GM12878 (cell line): ENCODE data around the gene TOMM6. TPM values are rescaled to one million over a fixed set of nuclear protein-coding genes. Genes with fewer than 3 reads are reported as not detected.

Experiments
- ATAC-seq: fragments of 200-7000 bp; cut with Tn5 transposase; 3 replicates; pipeline ENCODE4 v1.9.1; 2020; ENCODE audit warnings: mild to moderate bottlenecking, moderate library complexity
- BruUV-seq: library from RNA; stranded (reverse); fragments of 400-500 nt; replicated peaks from 2 replicates; lab custom pipeline; 2021; lab: Mats Ljungman, UMichigan
- CTCF ChIA-PET: fragments of 300-600 bp; sonication (Branson Sonifier 250); formaldehyde crosslinking; extraction: SDS; loops from one replicate; lab custom pipeline; 2021; ENCODE audit warnings: inconsistent platforms; lab: Yijun Ruan, JAX
- POLR2A ChIA-PET: fragments of 350-600 bp; formaldehyde crosslinking; extraction: SDS; loops from one replicate; lab custom pipeline; 2021; ENCODE audit warnings: inconsistent platforms; lab: Charles Lee
- RAD21 ChIA-PET: fragments of 300-600 bp; sonication (Branson Sonifier 250); formaldehyde crosslinking; loops from one replicate; lab custom pipeline; 2023; ENCODE audit warnings: antibody characterized with exemption; ENCODE audit not compliant: unreplicated experiment; lab: Charles Lee
- SMC1A ChIA-PET: fragments of 300-600 bp; sonication (Branson Sonifier 250); formaldehyde crosslinking; loops from one replicate; lab custom pipeline; 2023; ENCODE audit not compliant: unreplicated experiment, uncharacterized antibody; lab: Charles Lee
- DNase-seq: peaks from one replicate; pipeline ENCODE4 v3.0.0-alpha.2; 2011; ENCODE audit warnings: low read depth, low spot score
- FAIRE-seq: peaks from 3 replicates; lab custom pipeline; 2011; peaks lifted over from hg19 to GRCh38; lab: Jason Lieb, UNC
- H2AFZ ChIP-seq: 2 replicates; pipeline ENCODE4 v1.6.0; 2011; ENCODE audit warnings: low read depth, low read length, control low read depth; ENCODE audit not compliant: control insufficient read depth
- H3K27ac ChIP-seq: 2 replicates; pipeline ENCODE4 v1.5.1; 2011; ENCODE audit warnings: control low read depth; ENCODE audit not compliant: control insufficient read depth, insufficient read depth
- H3K27me3 ChIP-seq, 2 experiments: replicated peaks in 1 of 2; 2 replicates each; pipeline versions ENCODE4 v1.6.0 to v1.6.1; 2011; ENCODE audit warnings: low read length in 1 of 2; ENCODE audit not compliant: control insufficient read depth in 2 of 2, insufficient read depth in 2 of 2
- H3K36me3 ChIP-seq, 2 experiments: 2 replicates each; pipeline ENCODE4 v1.5.1; 2011; ENCODE audit warnings: low read length in 1 of 2; ENCODE audit not compliant: control insufficient read depth in 2 of 2, insufficient read depth in 2 of 2
- H3K4me1 ChIP-seq: 2 replicates; pipeline ENCODE4 v1.6.1; 2011; ENCODE audit warnings: mild to moderate bottlenecking, low read length, moderate library complexity, mixed read lengths; ENCODE audit not compliant: control insufficient read depth, insufficient read depth
- H3K4me2 ChIP-seq: 2 replicates; pipeline ENCODE4 v1.6.0; 2011; ENCODE audit warnings: control low read depth; ENCODE audit not compliant: control insufficient read depth, insufficient read depth
- H3K4me3 ChIP-seq: fragments of 200-600 bp; sonication (generic); 2 replicates; pipeline ENCODE4 v1.5.1; 2016
- H3K79me2 ChIP-seq: 2 replicates; pipeline ENCODE4 v1.6.0; 2011; ENCODE audit warnings: low read length; ENCODE audit not compliant: control insufficient read depth, insufficient read depth
- H3K9ac ChIP-seq: 2 replicates; pipeline ENCODE4 v1.8.0; 2011; ENCODE audit warnings: low read length, control low read depth, mixed read lengths; ENCODE audit not compliant: control insufficient read depth, insufficient read depth
- H3K9me3 ChIP-seq: replicated peaks from 3 replicates; pipeline ENCODE4 v1.5.1; 2011; ENCODE audit warnings: mild to moderate bottlenecking, low read length; ENCODE audit not compliant: control insufficient read depth, insufficient read depth
- H4K20me1 ChIP-seq: 2 replicates; pipeline ENCODE4 v1.6.0; 2011; ENCODE audit not compliant: control insufficient read depth, insufficient read depth
- IKZF1 ChIP-seq: fragments of 450-650 bp; conservative IDR thresholded peaks from 2 replicates; pipeline ENCODE4 v1.6.1; 2017; ENCODE audit warnings: antibody characterized with exemption, mild to moderate bottlenecking
- RFX5 ChIP-seq: IDR thresholded peaks from 2 replicates; pipeline ENCODE4 v1.6.1; 2011; ENCODE audit warnings: low read depth, low read length, improper control_type of control experiment
- SIX5 ChIP-seq: IDR thresholded peaks from 2 replicates; pipeline ENCODE4 v1.6.1; 2011; ENCODE audit warnings: mild to moderate bottlenecking, low read depth, low read length, moderate library complexity; ENCODE audit not compliant: severe bottlenecking
- TCF7 ChIP-seq: IDR thresholded peaks from 2 replicates; pipeline ENCODE4 v1.6.1; 2014; ENCODE audit warnings: antibody characterized with exemption, borderline replicate concordance
- WGBS: methylation state at CpG from one replicate; pipeline ENCODE4 v1.1.6; 2016; ENCODE audit warnings: low lambda C conversion rate; ENCODE audit not compliant: insufficient replicate concordance, insufficient coverage; ENCODE audit errors: missing lambda C conversion rate; 5-methylcytosine and 5-hydroxymethylcytosine counted together
- in situ Hi-C: fragments of 300-500 bp; cut with MboI; formaldehyde crosslinking; loops from 9 replicates; pipeline ENCODE4 v1.14.3; 2018; ENCODE audit warnings: mixed read lengths
- intact Hi-C: fragments of 100-400 bp; cut with micrococcal nuclease; formaldehyde crosslinking; loops from one replicate; pipeline ENCODE4 v1.14.2; 2022; ENCODE audit not compliant: unreplicated experiment
- polyA plus RNA-seq, 11 experiments: library from polyadenylated mRNA; depleted of rRNA in 4 of 11; unstranded in 6 of 11; stranded (reverse) in 5 of 11; fragments of >200 nt; fragmentation: Nextera tagmentation in 4 of 11; fragmentation: Illumina TruSeq in 1 of 11; extraction: Ambion mirVana in 4 of 11; extraction: Trizol in 1 of 11; gene quantifications; 1 replicate in 1 of 11; 2 replicates in 10 of 11; pipeline versions ENCODE4 v1.2.1 to v1.2.3, GENCODE V29; 2011 to 2016; ENCODE audit warnings: inconsistent platforms in 2 of 11, missing spikeins in 2 of 11, low read depth in 1 of 11
- total RNA-seq, 4 experiments: library from RNA; depleted of rRNA in 3 of 4; stranded (reverse); fragments of >200 nt in 3 of 4; fragmentation: Illumina TruSeq in 1 of 4; extraction: Trizol in 1 of 4; gene quantifications; 2 replicates each; pipeline versions ENCODE4 v1.2.1 to v1.2.3, GENCODE V29; 2013 to 2021
- TF ChIP-seq, protein P1 (sequence below): fragments of 450-650 bp; IDR thresholded peaks from 2 replicates; pipeline ENCODE4 v1.6.1; 2018; ENCODE audit warnings: borderline replicate concordance, mild to moderate bottlenecking; ENCODE audit not compliant: partially characterized antibody
- TF ChIP-seq, protein P2 (sequence below): fragments of 450-650 bp; formaldehyde crosslinking; IDR thresholded peaks from 2 replicates; pipeline ENCODE4 v1.4.0; 2020; ENCODE audit warnings: mild to moderate bottlenecking, moderate library complexity
- TF ChIP-seq, protein P3 (sequence below): fragments of 450-650 bp; IDR thresholded peaks from 2 replicates; pipeline ENCODE4 v1.6.1; 2017; ENCODE audit warnings: mild to moderate bottlenecking, moderate library complexity
- TF ChIP-seq, protein P4 (sequence below): fragments of 150-350 bp; IDR thresholded peaks from 2 replicates; pipeline ENCODE4 v1.6.1; 2014; ENCODE audit warnings: mild to moderate bottlenecking, low read depth, low read length

TOMM6 gene
- total and polyA plus RNA-seq, 10 of the 15 experiments (the other 5 are each of a cell fraction or from before 2014, with no cell fraction given), result 206 to 746 (median 448) TPM

DNA sequence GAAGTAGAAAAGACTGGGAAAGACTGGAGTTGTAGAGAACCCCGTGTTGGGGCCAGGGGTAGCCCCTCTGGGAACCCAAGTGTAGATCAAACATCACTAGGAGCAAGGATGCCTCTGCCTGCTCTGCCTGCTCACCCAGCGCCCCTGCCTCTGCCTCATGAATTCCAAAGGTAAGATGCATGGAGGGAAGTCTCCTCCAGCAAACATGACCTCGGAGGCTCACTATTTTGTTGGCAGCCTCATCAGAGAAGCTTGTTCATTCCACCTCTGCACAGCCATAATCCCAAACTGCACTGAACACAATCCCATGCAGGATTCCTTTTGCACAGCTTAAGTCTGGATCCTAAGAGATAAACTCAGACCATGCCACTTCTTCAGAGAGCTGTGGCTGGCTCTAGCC is 12.7 kb upstream of the TOMM6 start (continued):
- TF ChIP-seq, protein P1, sequence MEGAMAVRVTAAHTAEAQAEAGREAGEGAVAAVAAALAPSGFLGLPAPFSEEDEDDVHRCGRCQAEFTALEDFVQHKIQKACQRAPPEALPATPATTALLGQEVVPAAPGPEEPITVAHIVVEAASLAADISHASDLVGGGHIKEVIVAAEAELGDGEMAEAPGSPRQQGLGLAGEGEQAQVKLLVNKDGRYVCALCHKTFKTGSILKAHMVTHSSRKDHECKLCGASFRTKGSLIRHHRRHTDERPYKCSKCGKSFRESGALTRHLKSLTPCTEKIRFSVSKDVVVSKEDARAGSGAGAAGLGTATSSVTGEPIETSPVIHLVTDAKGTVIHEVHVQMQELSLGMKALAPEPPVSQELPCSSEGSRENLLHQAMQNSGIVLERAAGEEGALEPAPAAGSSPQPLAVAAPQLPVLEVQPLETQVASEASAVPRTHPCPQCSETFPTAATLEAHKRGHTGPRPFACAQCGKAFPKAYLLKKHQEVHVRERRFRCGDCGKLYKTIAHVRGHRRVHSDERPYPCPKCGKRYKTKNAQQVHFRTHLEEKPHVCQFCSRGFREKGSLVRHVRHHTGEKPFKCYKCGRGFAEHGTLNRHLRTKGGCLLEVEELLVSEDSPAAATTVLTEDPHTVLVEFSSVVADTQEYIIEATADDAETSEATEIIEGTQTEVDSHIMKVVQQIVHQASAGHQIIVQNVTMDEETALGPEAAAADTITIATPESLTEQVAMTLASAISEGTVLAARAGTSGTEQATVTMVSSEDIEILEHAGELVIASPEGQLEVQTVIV, result no peak
- TF ChIP-seq, protein P2, sequence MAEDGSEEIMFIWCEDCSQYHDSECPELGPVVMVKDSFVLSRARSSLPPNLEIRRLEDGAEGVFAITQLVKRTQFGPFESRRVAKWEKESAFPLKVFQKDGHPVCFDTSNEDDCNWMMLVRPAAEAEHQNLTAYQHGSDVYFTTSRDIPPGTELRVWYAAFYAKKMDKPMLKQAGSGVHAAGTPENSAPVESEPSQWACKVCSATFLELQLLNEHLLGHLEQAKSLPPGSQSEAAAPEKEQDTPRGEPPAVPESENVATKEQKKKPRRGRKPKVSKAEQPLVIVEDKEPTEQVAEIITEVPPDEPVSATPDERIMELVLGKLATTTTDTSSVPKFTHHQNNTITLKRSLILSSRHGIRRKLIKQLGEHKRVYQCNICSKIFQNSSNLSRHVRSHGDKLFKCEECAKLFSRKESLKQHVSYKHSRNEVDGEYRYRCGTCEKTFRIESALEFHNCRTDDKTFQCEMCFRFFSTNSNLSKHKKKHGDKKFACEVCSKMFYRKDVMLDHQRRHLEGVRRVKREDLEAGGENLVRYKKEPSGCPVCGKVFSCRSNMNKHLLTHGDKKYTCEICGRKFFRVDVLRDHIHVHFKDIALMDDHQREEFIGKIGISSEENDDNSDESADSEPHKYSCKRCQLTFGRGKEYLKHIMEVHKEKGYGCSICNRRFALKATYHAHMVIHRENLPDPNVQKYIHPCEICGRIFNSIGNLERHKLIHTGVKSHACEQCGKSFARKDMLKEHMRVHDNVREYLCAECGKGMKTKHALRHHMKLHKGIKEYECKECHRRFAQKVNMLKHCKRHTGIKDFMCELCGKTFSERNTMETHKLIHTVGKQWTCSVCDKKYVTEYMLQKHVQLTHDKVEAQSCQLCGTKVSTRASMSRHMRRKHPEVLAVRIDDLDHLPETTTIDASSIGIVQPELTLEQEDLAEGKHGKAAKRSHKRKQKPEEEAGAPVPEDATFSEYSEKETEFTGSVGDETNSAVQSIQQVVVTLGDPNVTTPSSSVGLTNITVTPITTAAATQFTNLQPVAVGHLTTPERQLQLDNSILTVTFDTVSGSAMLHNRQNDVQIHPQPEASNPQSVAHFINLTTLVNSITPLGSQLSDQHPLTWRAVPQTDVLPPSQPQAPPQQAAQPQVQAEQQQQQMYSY (CRISPR knock-in tag), result no peak

DNA sequence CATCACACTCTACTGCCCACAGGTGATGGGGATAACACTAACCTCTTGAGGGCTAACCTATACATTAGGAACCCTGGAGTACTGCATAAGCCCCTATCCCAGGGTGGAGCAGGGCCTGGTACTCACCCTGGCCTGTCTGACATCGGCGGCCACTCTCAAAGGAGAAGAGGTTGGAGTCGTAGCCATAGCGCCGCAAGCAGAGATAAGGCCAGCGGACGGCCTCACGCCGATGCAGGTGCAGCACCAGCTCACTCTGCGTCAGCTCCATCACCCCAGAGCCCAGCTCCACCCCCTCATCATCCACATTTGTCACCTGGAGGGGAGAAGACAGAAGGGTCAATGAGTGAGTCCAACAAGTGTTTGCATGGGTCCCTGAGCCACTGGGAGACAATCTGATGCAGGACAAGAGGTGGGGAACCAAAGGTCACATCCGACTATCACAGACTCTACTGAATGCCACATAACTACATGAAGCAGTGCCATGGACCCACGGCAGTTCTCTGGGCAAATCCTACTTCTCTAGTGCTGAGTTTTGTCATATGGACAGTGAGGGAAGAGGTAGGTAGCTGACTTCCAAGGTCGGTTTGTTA is 12.1 kb upstream of the TOMM6 start:
- no peak overlapping the region for H2AFZ ChIP-seq
- ChIA-PET RAD21 (interaction anchor here (0.5 to 3.2 kb wide), 8 partner anchors 11 to 173 kb away, joined by 3 to 8 read pairs (median 4); no protein-coding TSS in a partner anchor), SMC1A (interaction anchor here (0.9 to 1.6 kb wide), 4 partner anchors 71 to 389 kb away, joined by 3 to 4 read pairs (median 4); no protein-coding TSS in a partner anchor), POLR2A (interaction anchor here (0.6 kb wide), 1 partner anchor 21 kb away, joined by 3 read pairs; no protein-coding TSS in a partner anchor), CTCF (interaction anchor here (0.5 to 4.7 kb wide), 18 partner anchors 9 to 1071 kb away, joined by 3 to 38 read pairs (median 3); partner anchors contain the start of gene TOMM6)
- H3K27ac ChIP-seq, result no peak overlapping the region
- FAIRE-seq, result no peak
- peaks cover under 1 to 10% of the 10 kb centered on the region in 2 experiments; a peak in 2 of 4 replicates for H3K36me3 ChIP-seq
- H4K20me1 ChIP-seq, result no peaks in the 10 kb centered on the region
- BruUV-seq, result no TSS peak
- H3K4me2 ChIP-seq, result no peak overlapping the region
- H3K4me3 ChIP-seq, result no peak overlapping the region
- intact Hi-C loops (loop anchor here (5.0 kb wide), 2 partner anchors 68 to 408 kb away; no protein-coding TSS in a partner anchor), in situ Hi-C loops (no loop called here)
- 81% methylated on average over 13 of the region's 13 CpGs for WGBS
- H3K9me3 ChIP-seq, result no peaks in the 10 kb centered on the region
- no peaks in the 10 kb centered on the region for H3K27me3 ChIP-seq
- DNase-seq, result no peak
- H3K4me1 ChIP-seq, result peaks cover 4% of the 10 kb centered on the region
- no peak for ATAC-seq
- H3K9ac ChIP-seq, result no peak overlapping the region
- no peaks in the 10 kb centered on the region for H3K79me2 ChIP-seq
- TF ChIP-seq RFX5, result no peak
- TF ChIP-seq, protein P3, sequence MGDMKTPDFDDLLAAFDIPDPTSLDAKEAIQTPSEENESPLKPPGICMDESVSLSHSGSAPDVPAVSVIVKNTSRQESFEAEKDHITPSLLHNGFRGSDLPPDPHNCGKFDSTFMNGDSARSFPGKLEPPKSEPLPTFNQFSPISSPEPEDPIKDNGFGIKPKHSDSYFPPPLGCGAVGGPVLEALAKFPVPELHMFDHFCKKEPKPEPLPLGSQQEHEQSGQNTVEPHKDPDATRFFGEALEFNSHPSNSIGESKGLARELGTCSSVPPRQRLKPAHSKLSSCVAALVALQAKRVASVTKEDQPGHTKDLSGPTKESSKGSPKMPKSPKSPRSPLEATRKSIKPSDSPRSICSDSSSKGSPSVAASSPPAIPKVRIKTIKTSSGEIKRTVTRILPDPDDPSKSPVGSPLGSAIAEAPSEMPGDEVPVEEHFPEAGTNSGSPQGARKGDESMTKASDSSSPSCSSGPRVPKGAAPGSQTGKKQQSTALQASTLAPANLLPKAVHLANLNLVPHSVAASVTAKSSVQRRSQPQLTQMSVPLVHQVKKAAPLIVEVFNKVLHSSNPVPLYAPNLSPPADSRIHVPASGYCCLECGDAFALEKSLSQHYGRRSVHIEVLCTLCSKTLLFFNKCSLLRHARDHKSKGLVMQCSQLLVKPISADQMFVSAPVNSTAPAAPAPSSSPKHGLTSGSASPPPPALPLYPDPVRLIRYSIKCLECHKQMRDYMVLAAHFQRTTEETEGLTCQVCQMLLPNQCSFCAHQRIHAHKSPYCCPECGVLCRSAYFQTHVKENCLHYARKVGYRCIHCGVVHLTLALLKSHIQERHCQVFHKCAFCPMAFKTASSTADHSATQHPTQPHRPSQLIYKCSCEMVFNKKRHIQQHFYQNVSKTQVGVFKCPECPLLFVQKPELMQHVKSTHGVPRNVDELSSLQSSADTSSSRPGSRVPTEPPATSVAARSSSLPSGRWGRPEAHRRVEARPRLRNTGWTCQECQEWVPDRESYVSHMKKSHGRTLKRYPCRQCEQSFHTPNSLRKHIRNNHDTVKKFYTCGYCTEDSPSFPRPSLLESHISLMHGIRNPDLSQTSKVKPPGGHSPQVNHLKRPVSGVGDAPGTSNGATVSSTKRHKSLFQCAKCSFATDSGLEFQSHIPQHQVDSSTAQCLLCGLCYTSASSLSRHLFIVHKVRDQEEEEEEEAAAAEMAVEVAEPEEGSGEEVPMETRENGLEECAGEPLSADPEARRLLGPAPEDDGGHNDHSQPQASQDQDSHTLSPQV, result no peak
- TF ChIP-seq TCF7, result no peak
- TF ChIP-seq SIX5, result no peak
- TF ChIP-seq, protein P4, sequence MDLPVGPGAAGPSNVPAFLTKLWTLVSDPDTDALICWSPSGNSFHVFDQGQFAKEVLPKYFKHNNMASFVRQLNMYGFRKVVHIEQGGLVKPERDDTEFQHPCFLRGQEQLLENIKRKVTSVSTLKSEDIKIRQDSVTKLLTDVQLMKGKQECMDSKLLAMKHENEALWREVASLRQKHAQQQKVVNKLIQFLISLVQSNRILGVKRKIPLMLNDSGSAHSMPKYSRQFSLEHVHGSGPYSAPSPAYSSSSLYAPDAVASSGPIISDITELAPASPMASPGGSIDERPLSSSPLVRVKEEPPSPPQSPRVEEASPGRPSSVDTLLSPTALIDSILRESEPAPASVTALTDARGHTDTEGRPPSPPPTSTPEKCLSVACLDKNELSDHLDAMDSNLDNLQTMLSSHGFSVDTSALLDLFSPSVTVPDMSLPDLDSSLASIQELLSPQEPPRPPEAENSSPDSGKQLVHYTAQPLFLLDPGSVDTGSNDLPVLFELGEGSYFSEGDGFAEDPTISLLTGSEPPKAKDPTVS, result no peak
- TF ChIP-seq IKZF1, result no peak
